ENCODE data around the gene TAS2R13. TPM values are rescaled to one million over a fixed set of nuclear protein-coding genes. Genes with fewer than 3 reads are reported as not detected.

The TAS2R13 gene
- polyA plus RNA-seq, 2 of the 4 experiments (the other 2 are of a cell fraction): 0.19 TPM; not detected in 1

DNA sequence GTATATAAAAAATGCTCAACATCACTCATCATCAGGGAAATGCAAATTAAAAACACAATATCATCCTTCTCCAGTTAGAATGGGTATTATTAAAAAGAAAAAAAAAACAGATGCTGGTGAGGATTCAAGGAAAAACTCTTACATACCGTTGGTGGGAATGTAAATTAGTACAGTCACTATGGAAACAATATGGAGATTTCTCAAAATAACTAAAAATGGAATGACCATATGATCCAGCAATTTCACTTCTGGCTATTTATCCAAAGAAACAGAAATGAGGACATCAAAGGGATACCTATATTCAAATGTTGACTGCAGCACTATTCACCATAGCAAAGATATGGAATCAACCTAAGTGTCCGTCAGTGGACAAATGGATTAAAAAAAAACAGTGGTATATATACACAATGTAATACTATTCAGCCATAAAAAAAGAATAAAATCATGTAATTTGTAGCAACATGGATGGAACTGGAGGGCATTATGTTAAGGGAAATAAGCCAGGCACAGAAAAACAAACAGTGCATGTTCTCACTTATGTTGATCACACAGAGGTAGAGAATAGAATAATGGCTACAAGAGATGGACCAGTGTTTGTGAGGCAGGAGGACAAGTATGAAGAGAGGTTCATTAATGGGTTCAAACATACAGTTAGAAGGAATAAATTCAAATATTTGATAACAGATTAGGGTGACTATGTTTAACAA lies 45.7 kb downstream of the TAS2R13 start:
- no peak overlapping the region for H3K27ac ChIP-seq
- H3K4me1 ChIP-seq: no peaks in the 10 kb centered on the region
- 86% methylated on average over 2 of the region's 2 CpGs for WGBS (ENCODE audit: missing lambda C conversion rate)
- DNase-seq (ENCODE audit: low read depth in 1 of 2, low spot score in 1 of 2) (no peak), FAIRE-seq (peak; percentile 32), ATAC-seq (no peak)
- peaks cover 1% of the 10 kb centered on the region; the same call in 2 of the 3 replicates for H3K9me3 ChIP-seq
- ChIA-PET CTCF (no interaction called here), POLR2A (no interaction called here)
- no peak overlapping the region for H3K4me3 ChIP-seq
- H3K4me2 ChIP-seq: no peak overlapping the region
- TF ChIP-seq MAX (IDR thresholded peaks at IDR 0.05) (no peak), RNF2 (IDR thresholded peaks at IDR 0.05; ENCODE audit: borderline replicate concordance, low read depth) (no peak), E2F6 (IDR thresholded peaks at IDR 0.05; ENCODE audit: borderline replicate concordance, low read depth) (no peak), CHD2 (IDR thresholded peaks at IDR 0.05; ENCODE audit: low read length, partially characterized antibody) (no peak), CEBPB (IDR thresholded peaks at IDR 0.05) (no peak), KDM5A (IDR thresholded peaks at IDR 0.05) (no peak), MYC (IDR thresholded peaks at IDR 0.05; ENCODE audit: borderline replicate concordance, low read length) (no peak)

- FAIRE-seq: no peak
- no peaks in the 10 kb centered on the region for H3K4me1 ChIP-seq
- no peak overlapping the region for H3K27ac ChIP-seq
- TF ChIP-seq MAFK (IDR thresholded peaks at IDR 0.05; ENCODE audit: partially characterized antibody) (no peak), MAX (IDR thresholded peaks at IDR 0.05) (no peak), REST (IDR thresholded peaks at IDR 0.05) (no peak), EP300 (IDR thresholded peaks at IDR 0.05) (no peak)
- no peak overlapping the region for H3K4me3 ChIP-seq
- DNase-seq (ENCODE audit: low read depth in 1 of 2, low spot score in 1 of 2): no peak
- ChIA-PET POLR2A (no interaction called here), CTCF (no interaction called here)
- ATAC-seq: no peak
- 73% methylated on average over 2 of the region's 2 CpGs for WGBS (ENCODE audit: missing lambda C conversion rate)
- H3K9me3 ChIP-seq: peaks cover 10% of the 10 kb centered on the region; the same call in 2 of the 3 replicates
- no peak overlapping the region for H3K4me2 ChIP-seq
Measured at GRCh38 chr12:10861366-10861765, 48.0 kb downstream of the TAS2R13 start.

Other genes starting within 250 kb of the TAS2R13 start
- gene STYK1, start 235.5 kb downstream of the TAS2R13 start, polyA plus RNA-seq (2011; rRNA removed): 0.46 and 0.56 TPM in 2 replicates
- 0.21 to 0.54 TPM (median 0.32 TPM) in 3 replicates for gene STYK1, start 235.5 kb downstream of the TAS2R13 start, polyA plus RNA-seq (2017; fragmentation: RNase III; extraction: RNeasy Plus Mini Kit Qiagen cat#74134 plus additional on column Dnase treatment)
- gene YBX3, start 186.2 kb downstream of the TAS2R13 start, polyA plus RNA-seq (2011; rRNA removed): 136 and 150 TPM in 2 replicates
- gene YBX3, start 186.2 kb downstream of the TAS2R13 start, polyA plus RNA-seq (2017; fragmentation: RNase III; extraction: RNeasy Plus Mini Kit Qiagen cat#74134 plus additional on column Dnase treatment): 140 to 176 TPM (median 146 TPM) in 3 replicates
- gene TAS2R7, start 106.9 kb downstream of the TAS2R13 start, polyA plus RNA-seq (2011; rRNA removed): not detected in 2 replicates
- not detected in 3 replicates for gene TAS2R7, start 106.9 kb downstream of the TAS2R13 start, polyA plus RNA-seq (2017; fragmentation: RNase III; extraction: RNeasy Plus Mini Kit Qiagen cat#74134 plus additional on column Dnase treatment)
- gene TAS2R8, start 102.3 kb downstream of the TAS2R13 start, polyA plus RNA-seq (2011; rRNA removed): not detected in 2 replicates
- not detected in 3 replicates for gene TAS2R8, start 102.3 kb downstream of the TAS2R13 start, polyA plus RNA-seq (2017; fragmentation: RNase III; extraction: RNeasy Plus Mini Kit Qiagen cat#74134 plus additional on column Dnase treatment)
- not detected in 2 replicates for gene TAS2R9, start 99.4 kb downstream of the TAS2R13 start, polyA plus RNA-seq (2011; rRNA removed)
- gene TAS2R9, start 99.4 kb downstream of the TAS2R13 start, polyA plus RNA-seq (2017; fragmentation: RNase III; extraction: RNeasy Plus Mini Kit Qiagen cat#74134 plus additional on column Dnase treatment): not detected in 3 replicates
- gene TAS2R10, start 83.2 kb downstream of the TAS2R13 start, polyA plus RNA-seq (2011; rRNA removed): 0.67 and 0.71 TPM in 2 replicates
- 0.09 to 0.14 TPM in 2 of 3 replicates, not detected in the other for gene TAS2R10, start 83.2 kb downstream of the TAS2R13 start, polyA plus RNA-seq (2017; fragmentation: RNase III; extraction: RNeasy Plus Mini Kit Qiagen cat#74134 plus additional on column Dnase treatment)
- 5.7 and 6.4 TPM in 2 replicates for gene PRR4, start 60.1 kb downstream of the TAS2R13 start, polyA plus RNA-seq (2011; rRNA removed)
- 1.6 to 2.5 TPM (median 2.2 TPM) in 3 replicates for gene PRR4, start 60.1 kb downstream of the TAS2R13 start, polyA plus RNA-seq (2017; fragmentation: RNase III; extraction: RNeasy Plus Mini Kit Qiagen cat#74134 plus additional on column Dnase treatment)
- gene PRH1, start 25.3 kb downstream of the TAS2R13 start, polyA plus RNA-seq (2011; rRNA removed): 3.4 and 4.3 TPM in 2 replicates
- gene PRH1, start 25.3 kb downstream of the TAS2R13 start, polyA plus RNA-seq (2017; fragmentation: RNase III; extraction: RNeasy Plus Mini Kit Qiagen cat#74134 plus additional on column Dnase treatment): 6.7 to 7.8 TPM (median 7.8 TPM) in 3 replicates
- gene PRH2, start 19.7 kb upstream of the TAS2R13 start, polyA plus RNA-seq (2011; rRNA removed): 0.25 and 0.39 TPM in 2 replicates
- 0.19 TPM in 1 of 3 replicates, not detected in the others for gene PRH2, start 19.7 kb upstream of the TAS2R13 start, polyA plus RNA-seq (2017; fragmentation: RNase III; extraction: RNeasy Plus Mini Kit Qiagen cat#74134 plus additional on column Dnase treatment)
- gene TAS2R14, start 29.7 kb upstream of the TAS2R13 start, polyA plus RNA-seq (2011; rRNA removed): 3.1 and 4.1 TPM in 2 replicates
- gene TAS2R14, start 29.7 kb upstream of the TAS2R13 start, polyA plus RNA-seq (2017; fragmentation: RNase III; extraction: RNeasy Plus Mini Kit Qiagen cat#74134 plus additional on column Dnase treatment): 0.70 to 0.94 TPM (median 0.80 TPM) in 3 replicates
- gene TAS2R50, start 77.3 kb upstream of the TAS2R13 start, polyA plus RNA-seq (2011; rRNA removed): 0.25 and 0.27 TPM in 2 replicates
- not detected in 3 replicates for gene TAS2R50, start 77.3 kb upstream of the TAS2R13 start, polyA plus RNA-seq (2017; fragmentation: RNase III; extraction: RNeasy Plus Mini Kit Qiagen cat#74134 plus additional on column Dnase treatment)
- 0.89 and 1.4 TPM in 2 replicates for gene TAS2R20, start 88.7 kb upstream of the TAS2R13 start, polyA plus RNA-seq (2011; rRNA removed)
- 0.15 to 0.21 TPM (median 0.15 TPM) in 3 replicates for gene TAS2R20, start 88.7 kb upstream of the TAS2R13 start, polyA plus RNA-seq (2017; fragmentation: RNase III; extraction: RNeasy Plus Mini Kit Qiagen cat#74134 plus additional on column Dnase treatment)
- gene TAS2R19, start 113.1 kb upstream of the TAS2R13 start, polyA plus RNA-seq (2011; rRNA removed): 0.90 and 1.1 TPM in 2 replicates
- 0.09 to 0.19 TPM (median 0.13 TPM) in 3 replicates for gene TAS2R19, start 113.1 kb upstream of the TAS2R13 start, polyA plus RNA-seq (2017; fragmentation: RNase III; extraction: RNeasy Plus Mini Kit Qiagen cat#74134 plus additional on column Dnase treatment)
- 0.73 and 1.1 TPM in 2 replicates for gene TAS2R31, start 121.8 kb upstream of the TAS2R13 start, polyA plus RNA-seq (2011; rRNA removed)
- 0.17 to 0.30 TPM (median 0.28 TPM) in 3 replicates for gene TAS2R31, start 121.8 kb upstream of the TAS2R13 start, polyA plus RNA-seq (2017; fragmentation: RNase III; extraction: RNeasy Plus Mini Kit Qiagen cat#74134 plus additional on column Dnase treatment)
- gene TAS2R46, start 152.7 kb upstream of the TAS2R13 start, polyA plus RNA-seq (2011; rRNA removed): 0.32 and 0.48 TPM in 2 replicates
- 0.10 to 0.11 TPM in 2 of 3 replicates, not detected in the other for gene TAS2R46, start 152.7 kb upstream of the TAS2R13 start, polyA plus RNA-seq (2017; fragmentation: RNase III; extraction: RNeasy Plus Mini Kit Qiagen cat#74134 plus additional on column Dnase treatment)
- gene TAS2R43, start 182.8 kb upstream of the TAS2R13 start, polyA plus RNA-seq (2011; rRNA removed): not detected in 2 replicates
- gene TAS2R43, start 182.8 kb upstream of the TAS2R13 start, polyA plus RNA-seq (2017; fragmentation: RNase III; extraction: RNeasy Plus Mini Kit Qiagen cat#74134 plus additional on column Dnase treatment): not detected in 3 replicates
- gene TAS2R30, start 225.1 kb upstream of the TAS2R13 start, polyA plus RNA-seq (2011; rRNA removed): 0.26 and 0.69 TPM in 2 replicates
- gene TAS2R30, start 225.1 kb upstream of the TAS2R13 start, polyA plus RNA-seq (2017; fragmentation: RNase III; extraction: RNeasy Plus Mini Kit Qiagen cat#74134 plus additional on column Dnase treatment): 0.11 TPM in 1 of 3 replicates, not detected in the others

Data from A549 (cell line).